ENCODE measurements around the gene XCL2.

DNA sequence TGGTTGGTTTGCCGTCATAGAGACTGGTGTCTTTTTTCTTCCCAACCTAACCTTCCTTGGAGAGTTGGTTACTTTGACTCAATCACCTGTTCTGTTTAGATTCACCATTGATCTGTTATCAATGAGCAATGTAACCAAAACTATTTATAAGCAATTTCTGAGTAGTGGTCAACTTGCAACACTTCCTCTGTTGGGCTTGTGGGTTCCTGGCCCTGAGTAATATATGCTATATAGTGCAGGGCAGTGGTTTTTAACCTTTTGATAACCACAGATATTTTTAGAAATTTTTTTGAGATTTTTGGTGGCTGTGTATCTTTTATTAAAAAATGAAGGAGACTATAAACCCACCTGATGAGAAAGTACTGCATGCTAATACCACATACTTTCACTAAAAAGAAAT is 23.2 kb upstream of the XCL2 start:
- TF ChIP-seq, protein P1, sequence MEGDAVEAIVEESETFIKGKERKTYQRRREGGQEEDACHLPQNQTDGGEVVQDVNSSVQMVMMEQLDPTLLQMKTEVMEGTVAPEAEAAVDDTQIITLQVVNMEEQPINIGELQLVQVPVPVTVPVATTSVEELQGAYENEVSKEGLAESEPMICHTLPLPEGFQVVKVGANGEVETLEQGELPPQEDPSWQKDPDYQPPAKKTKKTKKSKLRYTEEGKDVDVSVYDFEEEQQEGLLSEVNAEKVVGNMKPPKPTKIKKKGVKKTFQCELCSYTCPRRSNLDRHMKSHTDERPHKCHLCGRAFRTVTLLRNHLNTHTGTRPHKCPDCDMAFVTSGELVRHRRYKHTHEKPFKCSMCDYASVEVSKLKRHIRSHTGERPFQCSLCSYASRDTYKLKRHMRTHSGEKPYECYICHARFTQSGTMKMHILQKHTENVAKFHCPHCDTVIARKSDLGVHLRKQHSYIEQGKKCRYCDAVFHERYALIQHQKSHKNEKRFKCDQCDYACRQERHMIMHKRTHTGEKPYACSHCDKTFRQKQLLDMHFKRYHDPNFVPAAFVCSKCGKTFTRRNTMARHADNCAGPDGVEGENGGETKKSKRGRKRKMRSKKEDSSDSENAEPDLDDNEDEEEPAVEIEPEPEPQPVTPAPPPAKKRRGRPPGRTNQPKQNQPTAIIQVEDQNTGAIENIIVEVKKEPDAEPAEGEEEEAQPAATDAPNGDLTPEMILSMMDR (IDR thresholded peaks at IDR 0.05): no peak
- TF ChIP-seq POLR2A (IDR thresholded peaks at IDR 0.05): no peak
